Suppressor macrophage treated with lipopolysaccharide for 1 hour (primary cell): Measurements from ENCODE around the gene MB21D2.
"Not testable (repeated sequence)": the region's sequence is repeated elsewhere in the genome, so short reads cannot be mapped to it uniquely, and the experiment has no call there.

Experiments
- DNase-seq, 3 donors: peaks; one replicate each; pipeline ENCODE4 v3.0.0-alpha.2; 2020 to 2022

Gene MB21D2

DNA sequence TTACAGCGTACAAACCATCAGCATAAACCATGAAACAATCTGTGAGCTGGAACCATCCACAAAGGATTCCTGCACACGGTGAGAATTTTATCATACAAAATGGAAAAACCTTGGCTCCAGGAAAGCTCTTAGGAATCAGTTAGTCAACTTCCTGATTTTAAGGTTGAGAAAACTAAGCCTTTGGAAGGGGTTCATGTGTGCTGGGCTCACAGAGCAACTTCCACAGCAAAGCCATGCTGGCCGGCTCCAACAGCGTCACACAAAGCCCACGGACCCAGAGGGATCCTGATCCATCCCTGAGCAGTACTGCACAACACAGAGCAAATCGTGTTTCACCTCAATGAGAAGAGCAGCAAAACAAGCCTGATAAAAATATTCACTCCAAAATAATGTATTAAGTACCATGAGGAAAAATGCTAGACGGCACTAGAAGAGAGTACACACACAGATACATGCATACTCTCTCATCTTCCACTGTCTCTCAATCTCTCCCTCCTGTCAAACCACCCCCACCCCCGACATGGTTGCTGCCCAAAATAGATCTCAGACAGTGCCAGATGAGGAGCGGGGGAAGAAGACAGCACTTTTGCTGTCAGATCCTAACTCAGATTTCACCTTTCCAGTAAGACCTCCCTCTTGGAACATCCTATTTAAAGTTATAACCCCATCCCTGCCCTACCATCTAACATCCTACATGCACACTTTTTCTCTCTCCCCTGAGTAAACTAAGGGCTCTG is 58.6 kb downstream of the MB21D2 start:
- no peak for DNase-seq

DNA sequence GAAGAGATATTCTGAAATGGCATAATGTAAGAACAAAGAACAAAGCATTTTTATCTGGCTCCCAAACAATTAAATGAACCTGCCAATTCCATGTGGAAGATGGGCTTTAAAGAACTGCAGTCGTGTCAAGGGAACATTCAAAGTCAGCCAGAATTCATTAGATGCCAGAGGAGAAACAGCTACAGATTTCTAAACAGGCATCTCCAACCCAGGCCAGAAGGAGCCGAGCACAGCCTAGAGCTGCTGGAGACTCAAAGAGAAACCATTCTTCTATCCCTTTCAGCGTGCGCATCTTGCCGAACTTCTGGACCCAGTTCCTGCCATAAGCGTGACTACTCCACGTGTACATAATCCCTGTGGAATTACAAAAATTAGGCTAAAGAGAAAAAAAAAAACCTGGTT is 60.4 kb downstream of the MB21D2 start:
- DNase-seq, result no peak

DNA sequence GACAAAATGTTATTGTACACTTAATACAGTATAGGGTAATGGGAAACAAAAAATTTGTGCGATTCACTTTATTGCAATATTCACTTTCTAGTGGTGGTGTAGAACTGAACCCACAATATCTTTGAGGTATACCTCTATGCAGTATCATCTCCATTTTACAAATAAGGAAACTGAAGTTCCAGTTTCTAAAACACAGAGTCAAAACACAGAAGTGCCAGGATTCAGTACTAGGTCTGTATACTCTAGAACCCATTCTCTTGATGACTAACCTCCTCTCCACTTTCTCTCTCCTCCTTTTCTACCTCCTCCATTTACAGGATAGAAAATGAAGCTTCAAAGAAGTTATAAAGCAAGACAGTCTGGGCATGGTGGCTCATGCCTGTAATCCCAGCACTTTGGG is 62.2 kb downstream of the MB21D2 start:
- no peak for DNase-seq

DNA sequence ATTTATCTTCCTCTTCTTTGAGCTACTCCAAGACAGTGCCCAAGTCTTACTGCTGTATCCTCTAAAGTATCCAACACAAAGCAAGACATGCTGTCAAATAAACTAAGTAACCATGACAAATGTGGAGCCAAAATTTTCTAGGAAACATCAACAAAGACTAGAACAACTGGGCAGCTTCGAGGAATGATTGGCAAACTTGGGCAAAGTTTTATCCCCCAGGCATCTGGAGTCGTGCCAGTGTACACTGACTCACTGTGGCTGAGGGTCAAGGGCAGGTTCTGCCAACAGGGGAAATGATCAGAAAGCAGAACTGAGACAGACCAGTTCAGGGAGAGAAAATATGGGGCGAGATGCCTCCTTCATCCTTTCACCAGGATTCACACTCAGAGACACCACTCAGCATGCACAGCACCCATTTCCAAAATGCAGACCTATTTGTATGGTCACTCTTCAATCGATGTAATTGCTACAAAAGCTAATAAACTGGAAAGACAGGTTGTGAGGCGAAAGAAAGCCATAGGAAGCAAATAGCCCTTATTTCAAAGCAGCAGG is 65.8 kb downstream of the MB21D2 start:
- peak; percentile 88 to 89 (median 88) for DNase-seq

DNA sequence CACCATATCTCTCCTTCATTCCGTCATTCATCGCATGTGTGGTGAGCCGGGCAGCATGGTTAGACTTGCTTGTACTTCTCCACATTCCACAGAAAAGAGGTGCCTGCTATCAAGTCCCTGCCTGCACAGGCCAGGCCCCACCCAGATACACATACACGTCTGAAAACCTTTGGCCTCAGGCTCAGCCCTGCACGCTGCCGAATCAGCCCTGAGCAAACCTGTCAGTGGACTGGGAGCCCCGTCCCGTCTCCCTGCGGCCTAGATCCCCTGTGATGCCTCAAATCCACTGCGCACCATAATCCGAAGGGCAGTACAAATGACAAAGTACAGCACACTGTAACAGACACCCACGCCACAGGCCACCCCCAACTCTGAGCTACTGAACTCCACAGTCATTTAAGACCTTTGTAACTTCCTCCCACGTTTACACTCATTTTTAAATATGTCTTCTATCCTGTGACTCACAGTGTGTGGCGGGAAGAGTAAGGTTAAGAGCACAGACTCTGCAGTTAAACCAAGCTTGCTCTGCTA is 67.1 kb downstream of the MB21D2 start:
- DNase-seq, result peak; percentile 60 to 74 (median 69)

DNA sequence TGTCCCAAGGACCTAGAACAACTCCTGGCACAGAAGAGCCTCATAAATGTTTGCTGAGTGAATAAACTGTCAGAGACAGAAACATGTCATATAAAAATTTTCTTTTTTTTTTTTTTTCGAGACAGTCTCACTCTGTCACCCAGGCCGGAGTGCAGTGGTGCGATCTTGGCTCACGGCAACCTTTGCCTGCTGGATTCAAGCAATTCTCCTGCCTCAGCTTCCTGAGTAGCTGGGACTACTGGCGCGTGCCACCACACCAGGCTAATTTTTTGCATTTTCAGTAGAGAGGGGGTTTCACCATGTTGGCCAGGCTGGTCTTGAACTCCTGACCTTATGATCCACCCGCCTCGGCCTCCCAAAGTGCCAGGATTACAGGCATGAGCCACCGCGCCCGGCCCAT is 67.8 kb downstream of the MB21D2 start:
- DNase-seq, result not testable (repeated sequence)

DNA sequence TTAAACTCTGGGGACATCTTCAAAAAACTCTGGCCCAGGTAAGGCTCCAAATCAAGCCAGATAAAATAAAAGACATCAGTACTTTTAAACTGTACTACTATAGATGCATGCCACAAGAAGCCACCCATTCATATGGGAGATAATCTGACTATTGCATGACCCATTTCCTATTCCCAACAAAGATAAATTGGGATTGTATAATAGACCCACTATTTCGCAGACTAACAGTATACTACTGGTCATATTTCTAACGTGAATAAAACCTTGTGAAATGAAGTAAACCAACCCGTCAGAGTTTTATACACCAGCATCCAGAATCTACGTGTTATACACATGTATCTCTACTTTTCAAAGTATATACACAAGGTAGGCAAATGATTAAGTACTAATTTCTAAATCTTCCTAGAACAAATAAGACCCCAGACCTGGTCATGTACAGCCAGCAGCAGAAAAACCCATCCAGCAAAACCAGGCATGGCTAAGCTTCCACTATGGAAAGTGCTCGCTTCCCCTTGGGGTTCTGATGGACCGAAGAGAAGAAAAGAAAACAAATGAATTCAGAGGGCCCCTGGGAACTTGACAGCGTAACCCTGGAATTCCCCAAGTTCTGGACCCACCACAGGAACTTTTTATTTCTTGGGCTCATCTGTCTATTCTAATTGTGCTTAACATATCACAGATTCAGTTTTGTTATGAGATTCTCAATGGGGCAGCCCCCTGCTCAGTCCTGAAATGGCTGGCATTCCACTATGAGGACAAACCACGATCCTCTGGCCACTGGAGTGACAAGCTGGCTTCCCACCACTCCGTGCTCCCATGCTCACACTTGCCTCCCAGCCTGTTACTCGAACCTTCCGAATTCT is 69.1 kb downstream of the MB21D2 start:
- no peak for DNase-seq

DNA sequence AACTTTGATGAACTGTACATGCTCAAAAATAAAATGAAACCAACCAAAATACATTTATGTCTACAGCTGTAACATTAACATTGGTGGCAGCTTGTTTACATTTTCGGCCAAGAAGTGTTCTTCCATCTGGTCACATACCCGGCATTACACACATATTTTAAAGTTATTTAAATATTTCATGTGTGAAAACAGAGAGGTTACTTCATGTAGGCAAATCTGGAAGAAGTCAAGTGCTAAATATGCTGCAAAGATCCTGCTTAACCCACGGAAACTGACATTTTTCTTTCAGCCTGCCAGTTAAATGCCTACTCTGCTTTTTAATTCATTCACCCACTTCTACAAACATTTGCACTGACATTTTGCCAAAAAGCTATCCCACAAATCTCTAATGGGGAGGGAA is 69.7 kb downstream of the MB21D2 start:
- no peak for DNase-seq

DNA sequence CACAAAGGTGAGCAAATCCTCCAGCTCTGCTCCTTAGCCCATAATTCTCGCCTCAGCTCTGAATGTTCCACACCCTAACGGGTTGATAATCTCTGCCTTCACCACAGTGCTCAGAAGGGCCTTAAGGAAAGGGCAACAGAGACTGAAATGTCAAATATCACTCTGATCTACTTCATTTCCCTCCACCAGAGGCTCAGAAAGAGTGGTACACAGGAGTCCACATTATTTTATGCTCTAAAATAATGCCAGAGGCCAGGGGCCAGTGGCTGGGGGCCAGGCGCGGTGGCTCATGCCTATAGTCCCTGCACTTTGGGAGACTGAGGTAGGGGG is 72.2 kb downstream of the MB21D2 start:
- DNase-seq, result no peak

DNA sequence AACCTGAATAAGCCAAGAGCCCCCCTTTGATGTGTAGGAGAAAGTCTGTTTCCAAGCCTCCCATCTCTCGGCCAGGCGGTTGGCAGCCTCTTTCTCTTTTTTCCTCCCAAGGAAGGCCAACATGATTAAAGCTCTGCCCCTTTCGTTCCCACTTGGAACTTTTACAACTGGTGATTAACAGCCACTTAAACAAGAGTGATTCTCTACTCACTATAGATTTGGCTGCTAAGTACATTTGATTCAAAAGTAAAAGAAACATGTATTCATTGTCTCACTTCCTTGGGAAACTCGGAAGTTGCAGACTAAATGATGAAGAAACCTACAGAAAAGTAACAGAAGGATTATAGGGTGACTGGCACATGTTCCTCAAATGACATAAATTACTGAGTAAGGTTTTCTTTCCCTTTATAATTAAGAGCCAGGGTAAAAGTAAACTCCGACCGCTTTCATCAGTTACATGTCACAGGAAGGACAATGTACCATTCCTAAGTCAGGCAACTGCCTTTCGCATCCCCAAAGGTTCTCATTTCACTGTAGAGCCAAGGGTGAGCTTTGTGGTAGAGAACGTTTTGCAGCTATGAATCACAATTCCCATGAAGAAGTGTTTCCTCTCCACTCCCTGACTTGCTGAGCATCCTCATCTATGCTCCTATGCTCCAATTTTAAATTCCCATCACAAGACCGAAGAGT is 72.7 kb downstream of the MB21D2 start:
- peak; percentile 27 to 49 (median 47) for DNase-seq

DNA sequence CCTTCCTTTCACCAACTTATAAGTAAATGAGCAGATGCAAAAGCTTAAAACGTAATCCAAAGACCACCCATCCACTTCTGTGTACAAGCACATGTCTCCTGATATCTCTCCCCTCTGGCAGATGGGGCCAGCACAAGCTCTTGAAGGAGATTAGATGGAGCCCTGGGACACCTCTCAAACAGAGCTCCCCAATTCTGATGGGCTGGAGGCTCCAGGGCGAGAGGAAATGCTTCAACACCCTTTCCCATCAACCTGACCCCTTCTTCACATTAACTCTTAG is 73.2 kb downstream of the MB21D2 start:
- DNase-seq, result no peak

DNA sequence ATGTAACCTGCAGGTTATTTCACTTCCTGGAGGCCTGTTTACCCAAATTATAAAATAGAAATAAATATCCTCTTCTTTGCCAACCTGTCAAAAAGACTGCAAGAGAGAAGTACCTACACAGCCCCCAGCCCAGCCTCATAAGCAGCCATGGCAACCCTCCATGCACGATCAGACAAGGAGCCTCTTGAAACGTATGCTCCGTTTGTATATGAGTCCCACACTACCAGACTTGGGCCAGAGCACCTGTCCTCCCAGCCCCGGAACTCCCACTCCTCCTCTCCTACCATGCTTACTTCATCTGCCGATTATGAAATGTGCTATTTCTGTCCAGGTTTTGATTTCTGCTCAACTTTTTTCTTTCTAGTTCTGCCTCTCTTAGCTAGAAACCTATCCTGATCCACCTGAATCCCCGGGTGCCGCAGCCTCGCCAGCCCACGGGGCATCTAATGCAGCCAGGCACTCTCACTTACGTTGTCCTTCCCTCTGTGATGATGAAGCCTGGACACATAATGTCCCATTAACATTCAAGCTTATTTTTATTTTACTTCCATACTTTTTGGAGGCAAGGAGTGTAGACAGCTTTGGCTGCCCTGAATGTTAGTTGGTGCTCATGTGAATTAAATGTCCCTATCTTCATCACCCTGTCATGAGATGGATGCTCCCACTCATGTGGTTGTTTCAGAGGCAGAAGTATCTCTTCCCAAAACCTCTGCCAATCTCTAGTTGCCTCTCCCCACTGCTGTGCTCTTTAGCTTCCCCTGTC is 73.8 kb downstream of the MB21D2 start:
- DNase-seq, result peak in 2 of 3 donors; percentile 45 to 48

DNA sequence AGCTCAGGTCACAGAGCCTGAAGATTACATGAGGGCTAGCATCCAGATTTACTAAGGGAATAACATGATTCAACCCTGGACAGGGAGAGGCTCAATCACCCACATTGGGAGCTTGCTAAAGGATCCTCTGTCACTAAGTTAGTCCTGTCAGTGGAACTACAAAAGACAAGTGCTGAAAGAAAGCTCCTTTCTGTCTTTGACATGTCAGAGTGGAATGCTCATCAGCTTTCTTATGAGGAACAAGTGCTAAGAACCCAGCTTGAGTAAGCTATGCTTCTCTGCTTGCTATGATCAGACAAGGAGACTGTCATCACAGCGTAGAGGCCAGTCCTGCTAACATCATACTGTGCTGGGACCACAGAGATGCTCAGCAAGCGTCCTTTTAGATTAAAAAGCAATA is 74.5 kb downstream of the MB21D2 start:
- no peak for DNase-seq

DNA sequence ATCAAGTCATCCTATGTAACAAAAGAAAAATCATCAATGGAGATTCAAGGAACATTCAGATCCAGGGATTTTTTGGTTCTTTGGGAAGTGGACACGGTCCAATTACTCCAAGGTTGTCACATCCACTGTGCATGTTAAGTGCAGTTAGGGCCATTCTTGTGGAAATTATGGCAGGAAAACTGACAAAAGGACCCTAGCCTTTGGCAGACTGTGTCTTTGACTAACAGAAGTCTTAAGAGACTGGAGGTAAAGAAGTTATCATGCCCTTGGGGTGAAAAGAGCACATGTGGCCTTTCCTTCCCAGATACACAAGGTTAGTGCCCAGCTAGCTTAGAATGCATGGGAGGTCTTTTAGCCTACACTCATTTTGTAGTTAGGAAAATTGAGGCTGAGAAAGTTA is 74.9 kb downstream of the MB21D2 start:
- DNase-seq, result no peak

DNA sequence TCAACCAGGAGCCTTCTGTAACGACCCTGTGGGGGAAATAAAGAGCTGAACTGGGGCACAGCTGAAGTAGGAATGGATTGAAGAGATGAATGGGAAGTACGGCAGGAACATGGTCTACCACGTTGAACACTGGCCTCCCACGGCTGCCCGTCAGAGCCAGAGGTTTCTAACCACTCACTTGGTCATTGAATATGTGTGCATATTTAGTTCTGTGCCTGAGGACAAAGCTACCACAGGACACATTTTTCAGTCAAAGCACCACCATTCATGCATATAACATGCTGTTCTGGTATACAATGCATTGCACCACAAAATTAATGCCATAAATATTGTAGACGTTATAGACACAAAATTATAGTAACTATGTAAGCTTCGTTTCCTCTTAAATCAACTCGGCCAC is 75.5 kb downstream of the MB21D2 start:
- DNase-seq, result no peak

DNA sequence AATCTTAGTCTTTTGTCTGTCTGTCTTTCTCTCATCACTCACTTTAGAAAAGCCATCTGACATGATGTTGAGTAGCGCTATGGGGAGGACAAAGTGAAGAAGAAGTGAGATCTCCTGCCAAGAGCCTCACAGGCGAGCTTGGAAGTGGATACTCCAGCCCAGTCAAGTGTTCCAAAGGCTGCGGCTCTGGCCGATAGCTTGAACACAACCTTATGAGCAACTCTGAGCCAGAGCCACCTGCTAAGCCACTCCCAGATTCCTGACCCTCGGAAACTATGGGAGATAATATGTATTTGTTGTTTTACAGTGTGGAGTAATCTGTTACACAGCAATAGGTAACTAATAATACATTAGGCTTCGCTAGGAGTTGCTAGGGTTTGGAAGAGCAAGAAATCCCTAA is 76.2 kb downstream of the MB21D2 start:
- DNase-seq, result no peak

DNA sequence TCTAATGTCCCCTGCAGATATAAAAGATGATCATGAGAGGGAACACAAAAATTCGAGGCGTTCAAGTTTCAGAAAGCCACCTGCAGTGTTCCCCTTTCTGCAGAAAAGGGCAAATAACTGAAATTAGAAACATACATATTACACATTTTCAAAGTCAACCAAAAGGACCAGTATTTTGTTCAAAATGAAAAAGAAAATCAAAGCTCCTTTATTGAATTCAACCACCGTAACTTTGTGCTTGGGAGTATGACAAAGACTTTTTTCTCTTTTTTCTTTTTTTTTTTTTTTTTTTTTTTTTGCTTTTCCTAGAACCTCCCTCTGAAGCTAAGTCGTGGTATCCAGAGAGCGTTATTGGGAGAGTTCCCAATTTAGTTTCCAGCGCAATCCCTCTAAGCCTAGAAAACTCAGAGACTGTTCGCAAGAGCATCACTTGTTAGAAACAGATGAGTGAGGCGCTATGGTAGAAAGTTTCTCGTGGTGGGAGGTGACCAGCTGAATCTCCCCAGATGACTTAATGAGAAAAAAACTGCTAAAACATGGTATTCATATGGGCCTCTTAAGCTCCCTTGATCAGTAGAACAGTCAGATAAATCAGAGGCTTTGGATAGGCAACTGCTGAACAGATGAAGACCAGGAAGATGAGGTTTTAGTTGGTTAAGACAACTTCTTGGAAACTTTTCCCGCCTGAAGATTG is 77.4 kb downstream of the MB21D2 start:
- no peak for DNase-seq

DNA sequence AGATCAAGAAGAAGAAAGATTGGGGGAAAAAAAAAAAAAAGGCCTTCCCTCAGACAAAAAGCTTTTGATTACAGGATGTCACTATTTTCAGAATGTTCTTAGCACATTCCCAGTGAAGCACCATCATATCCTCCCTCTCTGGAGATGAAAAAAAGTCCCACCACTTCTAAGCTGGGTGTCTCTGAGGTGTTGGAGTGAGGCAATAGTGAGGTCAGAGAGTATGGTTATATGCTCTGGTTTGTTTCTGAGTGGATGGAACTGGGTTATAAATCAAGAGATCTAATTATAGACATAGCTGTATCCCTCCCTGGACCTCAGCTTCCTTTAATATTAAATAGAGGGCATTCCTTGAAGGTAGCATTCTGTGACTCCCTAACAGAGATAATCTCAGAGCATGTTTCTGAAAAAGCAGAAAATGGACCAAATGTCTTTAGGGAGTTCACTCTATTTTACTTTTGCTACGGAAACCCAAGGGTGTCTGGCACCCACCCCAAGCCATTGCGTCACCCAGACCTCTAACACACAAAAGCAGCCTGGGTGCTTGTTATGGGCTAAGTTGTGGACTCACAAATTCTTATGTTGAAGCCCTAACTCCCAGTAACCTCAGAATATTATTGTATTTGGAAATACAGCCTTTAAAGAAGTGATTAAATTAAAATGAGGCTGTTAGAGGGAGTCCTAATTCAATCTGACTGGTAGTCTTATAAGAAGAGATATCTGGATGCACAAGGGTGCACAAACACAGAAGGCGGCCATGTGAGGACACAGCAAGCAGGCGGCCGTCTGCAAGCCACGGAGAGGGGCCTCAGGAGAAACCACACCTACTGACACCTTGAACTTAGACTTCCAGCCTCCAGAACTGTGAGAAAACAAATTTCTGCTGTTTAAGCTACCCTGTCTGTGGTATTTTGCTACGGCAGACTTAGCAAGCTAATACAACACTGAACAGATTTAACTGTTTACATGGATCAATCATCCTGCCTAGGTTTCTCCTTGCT is 81.5 kb downstream of the MB21D2 start:
- DNase-seq, result no peak

DNA sequence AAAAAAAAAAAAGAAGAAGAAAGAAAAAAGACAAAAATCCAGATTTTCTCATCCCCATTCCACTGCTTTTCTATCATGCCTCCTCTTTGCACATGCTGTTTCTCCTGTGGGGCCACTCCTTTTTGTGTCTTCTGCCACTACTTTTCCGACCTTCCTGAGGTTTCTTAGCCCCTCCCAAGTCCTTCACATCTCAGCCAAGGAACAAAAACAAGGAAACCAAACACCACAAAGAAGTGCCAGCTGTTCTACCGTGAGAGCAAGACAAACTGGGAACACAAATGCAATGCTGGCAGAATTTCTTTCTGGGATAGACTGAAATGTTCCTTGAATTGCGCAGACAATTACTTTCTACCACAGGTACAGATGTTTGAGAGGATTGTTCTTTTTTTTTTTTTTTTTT is 83.2 kb downstream of the MB21D2 start:
- no peak for DNase-seq

DNA sequence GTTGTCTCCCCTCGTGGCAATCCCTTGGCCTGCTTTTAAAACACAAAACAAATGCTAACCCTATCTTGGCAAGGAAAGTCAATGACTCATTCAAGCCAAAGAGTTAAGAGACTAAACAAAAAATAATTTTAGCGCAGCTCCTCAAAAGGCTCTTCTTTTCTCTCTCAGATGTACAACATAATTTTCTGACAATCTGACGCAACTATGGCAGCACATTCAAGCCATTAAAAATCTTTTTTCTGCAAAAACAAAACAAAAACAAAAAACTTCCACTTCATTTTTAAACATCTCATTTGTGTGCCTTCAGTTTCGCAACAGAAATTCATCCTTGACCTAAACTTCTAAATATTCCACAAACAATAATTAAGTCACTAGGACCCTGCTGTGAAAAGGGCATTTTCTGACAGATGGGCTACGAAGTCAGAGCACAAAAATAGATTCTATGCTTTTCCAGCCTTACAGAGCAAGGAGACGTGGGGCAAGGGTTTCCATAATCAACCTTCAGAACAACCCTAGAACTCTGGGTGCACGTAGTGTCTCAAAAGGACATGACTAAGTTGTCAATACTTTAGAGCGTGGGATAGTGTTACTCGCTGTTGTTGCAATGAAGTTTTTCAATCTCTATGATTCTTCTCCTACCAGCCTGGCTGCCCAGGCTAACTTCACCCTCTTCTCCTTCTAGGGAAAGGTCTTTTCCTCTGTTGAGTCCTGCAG is 84.3 kb downstream of the MB21D2 start:
- no peak for DNase-seq
